Tibial nerve (tissue), 4 donors: ENCODE results near the gene GPR37. TPM values are rescaled to one million over a fixed set of nuclear protein-coding genes. Genes with fewer than 3 reads are reported as not detected.

ENCODE experiments used
- DNase-seq, 2 donors: peaks; one replicate each; pipeline ENCODE4 v3.0.0-alpha.2; 2019; ENCODE audit warnings: low spot score in 2 of 2
- H3K27ac ChIP-seq, 4 donors: fragments of 200-600 bp; sonication (generic) in 3 of 4; one replicate each; pipeline ENCODE4 v1.5.1; 2017 to 2019; ENCODE audit warnings: mild to moderate bottlenecking in 1 of 4
- H3K27me3 ChIP-seq, 2 donors: fragments of 200-600 bp; sonication (generic) in 1 of 2; one replicate each; pipeline versions ENCODE4 v1.5.1 to v1.6.0; 2017 to 2019
- H3K36me3 ChIP-seq, 3 donors: fragments of 200-600 bp; sonication (generic); one replicate each; pipeline ENCODE4 v1.5.1; 2018 to 2019
- H3K4me1 ChIP-seq, 4 donors: fragments of 200-600 bp; sonication (generic) in 3 of 4; one replicate each; pipeline ENCODE4 v1.5.1; 2017 to 2019
- H3K4me3 ChIP-seq, 4 donors: fragments of 200-600 bp; sonication (generic) in 3 of 4; one replicate each; pipeline ENCODE4 v1.5.1; 2017 to 2019; ENCODE audit warnings: mild to moderate bottlenecking in 1 of 4, moderate library complexity in 1 of 4
- H3K9me3 ChIP-seq, 4 donors: fragments of 200-600 bp; sonication (generic) in 3 of 4; one replicate each; pipeline ENCODE4 v1.5.1; 2017 to 2019
- EP300 ChIP-seq, 2 donors: sonication (generic); formaldehyde crosslinking; IDR thresholded peaks; one replicate each; pipeline ENCODE4 v1.6.1; 2017; ENCODE audit warnings: antibody characterized with exemption in 2 of 2, mild to moderate bottlenecking in 1 of 2
- POLR2A ChIP-seq, 2 donors: fragments of 450-650 bp; IDR thresholded peaks; one replicate each; pipeline ENCODE4 v1.6.1; 2017; ENCODE audit warnings: antibody characterized with exemption in 2 of 2, mild to moderate bottlenecking in 2 of 2, moderate library complexity in 2 of 2
- WGBS, 2 donors: methylation state at CpG; one replicate each; pipeline ENCODE4 v1.1.5; 2018; 5-methylcytosine and 5-hydroxymethylcytosine counted together
- total RNA-seq, 4 donors: library from RNA; depleted of rRNA; stranded (reverse); fragments of >200 nt; gene quantifications; one replicate each; pipeline ENCODE4 v1.1.0, GENCODE V29; 2016
- TF ChIP-seq, protein P1 (sequence below), 5 experiments: fragments of 200-600 bp in 3 of 5; fragments of 450-650 bp in 2 of 5; sonication (generic) in 3 of 5; IDR thresholded peaks; one replicate each; pipeline ENCODE4 v1.5.1; 2016 to 2019; ENCODE audit warnings: antibody characterized with exemption in 5 of 5, mild to moderate bottlenecking in 3 of 5, moderate library complexity in 2 of 5

The GPR37 gene
- under 1 TPM in 2 of 4 donors, not detected in 2; 0.21 to 0.60 TPM for total RNA-seq

DNA sequence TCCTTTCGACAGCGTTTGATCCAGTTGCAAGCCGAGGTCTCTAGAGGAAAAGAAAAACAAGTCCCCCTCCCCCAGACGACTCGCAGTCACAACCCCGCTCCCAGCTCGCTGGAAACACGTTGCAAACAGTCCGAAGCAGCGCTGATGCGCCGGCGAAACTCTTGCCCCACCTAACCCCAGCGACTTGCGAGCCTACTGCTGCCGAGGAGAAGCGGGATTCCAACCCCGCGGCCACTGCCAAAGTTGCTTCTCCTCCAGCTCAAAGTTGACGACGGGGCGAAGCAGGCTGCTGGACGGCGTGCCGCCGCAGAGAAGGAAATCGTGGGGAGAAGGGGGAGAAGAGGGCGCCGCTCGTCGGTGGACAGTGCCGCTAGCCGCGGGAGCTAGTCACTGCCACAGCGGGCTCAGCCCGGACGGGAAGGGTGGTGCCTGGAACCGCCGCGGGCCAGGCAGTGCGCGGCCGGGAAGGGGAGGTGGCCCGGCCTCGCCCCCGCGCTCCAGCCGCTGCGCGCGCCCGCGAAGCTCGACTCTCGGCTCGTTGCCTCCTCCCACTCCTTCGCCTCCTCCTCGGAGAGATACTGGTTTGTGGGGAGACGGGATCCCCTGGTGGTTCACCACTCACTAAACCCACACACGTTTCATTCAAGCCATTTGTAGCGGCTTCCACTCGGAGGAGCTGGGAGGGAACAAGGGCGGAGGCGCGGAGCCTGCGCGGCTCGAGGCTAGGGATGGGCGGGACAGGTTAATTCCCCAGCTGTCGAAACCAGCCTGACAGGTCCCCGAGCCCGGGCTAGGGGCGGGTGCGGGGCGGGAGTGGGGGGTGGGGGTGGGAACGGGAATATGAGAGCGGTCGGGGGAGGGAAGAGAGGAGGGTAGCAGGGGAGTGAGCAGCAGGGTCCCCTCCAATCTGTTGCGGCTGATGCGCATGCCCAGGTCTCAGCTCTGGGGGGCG, at the start of gene GPR37:
TSS of gene GPR37 (minus strand) at position 392 of the 952 bp plus-strand sequence. CDS start 816 bp downstream, outside the sequence.
- peaks cover 0 to 27% (median 9%) of the 10 kb centered on the region in 4 donors for H3K4me1 ChIP-seq
- no peak within 1 kb of the TSS for H3K27ac ChIP-seq
- DNase-seq: no peak
- 2 to 3% methylated on average over 32 to 55 of the region's 81 CpGs for WGBS, 2 donors
- TF ChIP-seq, protein P1, sequence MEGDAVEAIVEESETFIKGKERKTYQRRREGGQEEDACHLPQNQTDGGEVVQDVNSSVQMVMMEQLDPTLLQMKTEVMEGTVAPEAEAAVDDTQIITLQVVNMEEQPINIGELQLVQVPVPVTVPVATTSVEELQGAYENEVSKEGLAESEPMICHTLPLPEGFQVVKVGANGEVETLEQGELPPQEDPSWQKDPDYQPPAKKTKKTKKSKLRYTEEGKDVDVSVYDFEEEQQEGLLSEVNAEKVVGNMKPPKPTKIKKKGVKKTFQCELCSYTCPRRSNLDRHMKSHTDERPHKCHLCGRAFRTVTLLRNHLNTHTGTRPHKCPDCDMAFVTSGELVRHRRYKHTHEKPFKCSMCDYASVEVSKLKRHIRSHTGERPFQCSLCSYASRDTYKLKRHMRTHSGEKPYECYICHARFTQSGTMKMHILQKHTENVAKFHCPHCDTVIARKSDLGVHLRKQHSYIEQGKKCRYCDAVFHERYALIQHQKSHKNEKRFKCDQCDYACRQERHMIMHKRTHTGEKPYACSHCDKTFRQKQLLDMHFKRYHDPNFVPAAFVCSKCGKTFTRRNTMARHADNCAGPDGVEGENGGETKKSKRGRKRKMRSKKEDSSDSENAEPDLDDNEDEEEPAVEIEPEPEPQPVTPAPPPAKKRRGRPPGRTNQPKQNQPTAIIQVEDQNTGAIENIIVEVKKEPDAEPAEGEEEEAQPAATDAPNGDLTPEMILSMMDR (IDR thresholded peaks at IDR 0.05): peak in 1 of 5 experiments; percentile 14
- TF ChIP-seq POLR2A (IDR thresholded peaks at IDR 0.05) (no peak), EP300 (IDR thresholded peaks at IDR 0.05) (no peak)
- peak within 1 kb of the TSS; percentile 28 to 52 (median 46) for H3K4me3 ChIP-seq
- H3K36me3 ChIP-seq: no peaks in the 10 kb centered on the region
- H3K9me3 ChIP-seq: peaks cover 0 to 5% (median 0%) of the 10 kb centered on the region in 4 donors
- H3K27me3 ChIP-seq: peaks cover 0 to 36% of the 10 kb centered on the region in 2 donors

- no peak for TF ChIP-seq POLR2A (IDR thresholded peaks at IDR 0.05)
- TF ChIP-seq, protein P1 (IDR thresholded peaks at IDR 0.05): no peak
- no peak for TF ChIP-seq EP300 (IDR thresholded peaks at IDR 0.05)
- whole genome bisulfite sequencing, 2 donors: 84 to 87% methylated on average over 2 of the region's 2 CpGs
- no peak overlapping the region for H3K27ac ChIP-seq
- no peaks in the 10 kb centered on the region for H3K4me1 ChIP-seq
- H3K36me3 ChIP-seq: no peaks in the 10 kb centered on the region
- no peak for DNase-seq
- H3K27me3 ChIP-seq: no peaks in the 10 kb centered on the region
- H3K4me3 ChIP-seq: no peak overlapping the region
- H3K9me3 ChIP-seq: peaks cover 0 to 7% (median 0%) of the 10 kb centered on the region in 4 donors
Measured at GRCh38 chr7:124813994-124814798, 48.6 kb upstream of the GPR37 start.

DNA sequence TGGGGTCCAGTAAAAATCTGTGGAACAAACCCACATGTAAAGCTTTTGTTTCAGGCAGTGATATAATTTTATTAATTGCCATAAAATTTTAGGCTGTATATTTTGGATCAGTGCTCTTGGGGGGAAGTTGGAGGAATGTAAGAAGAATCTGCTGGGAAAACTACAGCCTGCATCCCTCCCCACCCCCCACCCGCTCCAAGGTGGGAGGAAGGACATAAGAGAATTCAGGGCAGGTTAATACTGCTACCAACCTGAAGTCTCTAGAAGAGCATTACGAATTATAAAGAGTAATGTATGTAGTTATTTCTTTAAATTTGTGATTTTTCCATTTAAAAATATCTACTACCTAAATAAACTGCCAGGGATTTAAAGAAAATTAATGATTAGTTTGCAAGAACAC, 47.2 kb upstream of the GPR37 start:
- 79 to 90% methylated on average over 2 of the region's 2 CpGs for WGBS, 2 donors
- no peaks in the 10 kb centered on the region for H3K36me3 ChIP-seq
- TF ChIP-seq, protein P1 (IDR thresholded peaks at IDR 0.05): no peak
- TF ChIP-seq EP300 (IDR thresholded peaks at IDR 0.05) (no peak), POLR2A (IDR thresholded peaks at IDR 0.05) (no peak)
- no peaks in the 10 kb centered on the region for H3K4me1 ChIP-seq
- no peak overlapping the region for H3K27ac ChIP-seq
- no peak for DNase-seq
- H3K4me3 ChIP-seq: no peak overlapping the region
- no peaks in the 10 kb centered on the region for H3K9me3 ChIP-seq
- H3K27me3 ChIP-seq: no peaks in the 10 kb centered on the region

- no peak for DNase-seq
- H3K36me3 ChIP-seq: no peaks in the 10 kb centered on the region
- H3K4me3 ChIP-seq: no peak overlapping the region
- H3K27ac ChIP-seq: no peak overlapping the region
- 89 to 95% methylated on average over 1 of the region's 1 CpG for WGBS, 2 donors
- no peaks in the 10 kb centered on the region for H3K27me3 ChIP-seq
- no peaks in the 10 kb centered on the region for H3K4me1 ChIP-seq
- TF ChIP-seq, protein P1 (IDR thresholded peaks at IDR 0.05): no peak
- TF ChIP-seq EP300 (IDR thresholded peaks at IDR 0.05) (no peak), POLR2A (IDR thresholded peaks at IDR 0.05) (no peak)
- no peaks in the 10 kb centered on the region for H3K9me3 ChIP-seq
Measured at GRCh38 chr7:124811341-124811740, 45.7 kb upstream of the GPR37 start.
